ENCODE results near the gene MAPKAPK3.
"Not testable (repeated sequence)": the region's sequence is repeated elsewhere in the genome, so short reads cannot be mapped to it uniquely, and the experiment has no call there.

DNA sequence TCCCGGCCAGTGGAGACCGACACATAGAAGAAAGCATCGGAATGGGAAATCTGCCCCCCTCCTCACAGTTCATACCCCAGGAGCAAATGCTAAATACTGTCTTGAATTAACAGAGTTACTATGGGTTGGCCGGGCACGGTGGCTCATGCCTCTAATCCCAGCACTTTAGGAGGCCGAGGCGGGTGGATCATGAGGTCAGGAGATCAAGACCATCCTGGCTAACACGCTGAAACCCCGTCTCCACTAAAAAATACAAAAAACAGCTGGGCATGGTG, 48.8 kb downstream of the MAPKAPK3 start:
- not testable (repeated sequence) for TF ChIP-seq YY1 (IDR thresholded peaks at IDR 0.05; ENCODE audit: insufficient read depth, insufficient read length); SUZ12 (IDR thresholded peaks at IDR 0.05; ENCODE audit: extremely low read depth, insufficient read depth, insufficient read length); ZNF274 (IDR thresholded peaks at IDR 0.05; ENCODE audit: low read depth, low read length)
